ENCODE data around the gene GHSR. TPM values are rescaled to one million over a fixed set of nuclear protein-coding genes. Genes with fewer than 3 reads are reported as not detected.

GHSR gene
- total and polyA plus RNA-seq, 2 of the 8 experiments (the other 6 are each of a cell fraction or from before 2014, with no cell fraction given): not detected

GRCh38 chr3:172407872-172408271, 40.4 kb downstream of the GHSR start (continued):
- TF ChIP-seq PHF8 (conservative IDR thresholded peaks at IDR 0.05; ENCODE audit: low read depth, low read length) (no peak), TAF1 (IDR thresholded peaks at IDR 0.05; ENCODE audit: low read depth, low read length) (no peak), CHD2 (IDR thresholded peaks at IDR 0.05; ENCODE audit: low read length) (no peak), KDM4A (IDR thresholded peaks at IDR 0.05; ENCODE audit: low read depth, low read length, severe bottlenecking) (no peak), KDM5A (IDR thresholded peaks at IDR 0.05; ENCODE audit: low read length) (no peak), CHD7 (IDR thresholded peaks at IDR 0.05; ENCODE audit: insufficient replicate concordance, low read length) (no peak), SP4 (IDR thresholded peaks at IDR 0.05; ENCODE audit: low read length) (no peak)

Measured in H1 (cell line).